ENCODE data around the gene TTBK1.

Gene TTBK1

DNA sequence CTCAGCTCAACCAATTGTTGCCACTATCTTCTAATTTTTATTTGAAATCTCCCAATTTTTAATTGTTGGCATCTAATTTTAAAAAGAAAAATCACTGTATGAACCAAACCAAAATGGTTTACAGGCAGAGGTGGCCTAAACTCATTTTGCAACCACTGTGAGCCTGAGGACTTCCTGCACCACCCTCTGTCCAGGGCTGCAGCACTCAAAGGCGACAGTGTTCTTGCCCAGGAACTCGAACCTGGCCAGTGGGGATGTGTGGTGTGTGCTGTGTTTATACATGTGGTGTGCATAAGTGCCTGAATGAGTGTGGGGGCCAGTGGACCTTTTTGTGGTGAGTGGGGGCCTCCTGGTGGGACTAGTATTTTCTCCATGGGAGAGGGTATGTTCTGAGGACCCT is 30.4 kb downstream of the TTBK1 start:
- DNase-seq (ENCODE audit: low read depth) = no peak

- no peak for DNase-seq (ENCODE audit: low read depth)
Measured at GRCh38 chr6:43274127-43274915, 31.0 kb downstream of the TTBK1 start.

DNA sequence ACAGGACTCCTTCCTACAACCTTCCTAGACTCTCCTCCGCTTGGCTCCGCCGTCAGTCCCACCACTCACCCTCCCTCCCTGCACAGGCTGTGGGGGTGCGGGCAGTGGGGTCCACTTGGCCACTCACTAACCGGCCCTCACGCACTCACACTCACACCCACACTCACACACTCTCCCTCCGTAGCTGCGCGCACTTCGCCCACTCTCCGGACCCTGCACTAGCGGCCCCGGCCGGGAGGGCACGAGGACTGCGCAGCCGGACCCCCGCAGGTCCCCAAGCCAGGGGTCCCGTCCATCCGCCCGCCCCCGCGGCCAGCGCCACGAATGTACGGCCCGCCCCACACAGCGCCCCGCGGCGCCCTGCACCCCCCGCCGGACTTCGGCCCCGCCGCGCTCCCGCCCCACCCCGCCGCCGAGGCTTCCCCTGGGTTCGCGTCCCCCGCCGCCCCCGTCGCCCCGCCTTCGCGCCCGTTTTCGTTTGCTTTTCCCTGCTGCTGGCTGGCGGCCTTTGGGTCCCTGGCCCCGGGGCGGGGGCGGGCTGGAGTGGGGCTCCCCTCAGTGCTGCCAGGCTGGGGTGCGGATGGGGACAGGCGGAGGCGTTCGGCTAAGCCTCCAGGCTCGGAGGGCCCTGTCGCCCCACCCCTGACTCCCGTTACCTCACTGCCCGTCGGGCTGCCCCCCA is 31.8 kb downstream of the TTBK1 start:
- no peak for DNase-seq (ENCODE audit: low read depth)

GRCh38 chr6:43275801-43276576 is 32.7 kb downstream of the TTBK1 start:
- DNase-seq (ENCODE audit: low read depth) = peak; percentile 6

GRCh38 chr6:43276577-43277305 is 33.5 kb downstream of the TTBK1 start:
- no peak for DNase-seq (ENCODE audit: low read depth)

DNA sequence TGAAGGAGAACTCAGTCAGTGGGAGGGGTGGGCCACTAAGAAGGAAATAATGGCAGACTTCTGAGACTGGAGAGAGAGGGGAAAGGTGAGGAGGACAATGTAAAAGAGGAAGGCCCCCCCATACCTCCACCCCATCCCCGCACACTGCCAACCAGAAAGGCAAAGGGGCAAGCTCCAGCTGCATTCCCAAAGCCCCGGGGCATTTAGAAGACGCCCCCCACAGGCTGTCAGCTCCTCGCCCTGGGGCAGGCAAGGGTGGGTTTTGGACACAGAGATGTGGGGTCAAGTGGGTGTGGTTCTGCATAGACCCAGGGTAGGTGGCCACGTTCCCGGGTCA is 34.0 kb downstream of the TTBK1 start:
- DNase-seq (ENCODE audit: low read depth) = no peak

DNA sequence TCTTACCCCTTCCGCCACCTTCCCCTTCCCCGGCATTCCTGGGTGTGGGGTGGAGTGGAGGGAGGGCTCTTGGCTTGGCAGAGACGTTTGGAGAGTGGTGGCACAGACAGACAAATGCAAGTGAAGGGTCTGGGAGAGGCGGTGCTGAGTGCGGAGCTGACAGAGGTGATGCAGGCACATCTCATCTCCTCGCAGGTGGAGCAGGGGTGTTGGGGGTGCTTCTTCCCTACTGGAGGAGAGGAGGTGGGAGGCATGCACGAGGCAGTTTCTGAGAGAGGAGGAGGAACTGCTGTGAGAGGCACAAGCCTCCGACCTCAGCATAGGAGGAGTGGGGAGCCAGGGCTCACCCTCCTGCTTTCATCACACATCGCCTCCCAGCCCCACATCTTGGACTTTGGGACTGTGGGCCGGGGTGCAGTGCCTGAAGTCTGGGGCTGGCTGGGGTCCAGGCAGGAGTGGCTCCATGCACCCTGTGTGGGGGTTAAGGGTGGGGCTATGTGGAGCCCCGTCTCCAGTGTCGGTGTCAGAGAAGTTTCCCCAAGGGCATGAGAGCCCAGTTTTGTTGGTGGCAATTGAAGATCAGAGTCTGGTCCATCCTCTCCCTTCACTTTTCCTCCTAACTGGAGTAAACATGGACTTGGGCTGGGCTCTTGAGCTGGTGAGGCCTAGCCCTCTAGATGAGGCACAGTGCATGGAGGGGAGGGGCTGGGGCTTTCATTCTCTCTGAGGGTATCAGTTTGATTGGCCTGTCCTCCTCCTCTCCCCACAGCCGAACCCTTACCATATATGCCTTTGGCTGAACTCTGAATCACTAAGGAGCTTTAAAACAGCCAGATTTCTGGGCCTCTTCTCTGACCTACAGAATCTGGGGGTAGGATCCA is 34.6 kb downstream of the TTBK1 start:
- DNase-seq (ENCODE audit: low read depth) = no peak

GRCh38 chr6:43278524-43279078 is 35.3 kb downstream of the TTBK1 start:
- peak; percentile 11 for DNase-seq (ENCODE audit: low read depth)

- DNase-seq (ENCODE audit: low read depth) = no peak
Measured at GRCh38 chr6:43280234-43280633, 37.0 kb downstream of the TTBK1 start.

DNA sequence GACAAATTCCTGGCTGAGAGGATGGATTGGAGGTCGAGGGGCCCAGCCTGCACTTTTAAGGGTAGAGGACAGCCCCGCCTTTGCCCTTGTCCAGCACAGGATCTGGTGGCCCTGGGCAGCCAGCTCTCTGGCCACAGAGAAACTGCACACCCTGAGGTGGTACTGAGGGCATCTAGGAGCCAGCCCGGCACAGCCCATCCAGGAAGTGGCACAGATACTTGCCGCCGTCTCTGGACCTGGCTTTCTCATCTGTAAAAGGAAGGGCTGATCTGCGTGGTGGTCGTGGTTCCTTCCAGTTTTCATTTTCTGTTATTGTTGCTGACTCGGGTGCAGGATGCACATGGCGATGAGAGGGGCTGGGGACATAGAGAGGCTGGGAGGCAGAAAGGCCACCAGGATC is 38.8 kb downstream of the TTBK1 start:
- no peak for DNase-seq (ENCODE audit: low read depth)

DNA sequence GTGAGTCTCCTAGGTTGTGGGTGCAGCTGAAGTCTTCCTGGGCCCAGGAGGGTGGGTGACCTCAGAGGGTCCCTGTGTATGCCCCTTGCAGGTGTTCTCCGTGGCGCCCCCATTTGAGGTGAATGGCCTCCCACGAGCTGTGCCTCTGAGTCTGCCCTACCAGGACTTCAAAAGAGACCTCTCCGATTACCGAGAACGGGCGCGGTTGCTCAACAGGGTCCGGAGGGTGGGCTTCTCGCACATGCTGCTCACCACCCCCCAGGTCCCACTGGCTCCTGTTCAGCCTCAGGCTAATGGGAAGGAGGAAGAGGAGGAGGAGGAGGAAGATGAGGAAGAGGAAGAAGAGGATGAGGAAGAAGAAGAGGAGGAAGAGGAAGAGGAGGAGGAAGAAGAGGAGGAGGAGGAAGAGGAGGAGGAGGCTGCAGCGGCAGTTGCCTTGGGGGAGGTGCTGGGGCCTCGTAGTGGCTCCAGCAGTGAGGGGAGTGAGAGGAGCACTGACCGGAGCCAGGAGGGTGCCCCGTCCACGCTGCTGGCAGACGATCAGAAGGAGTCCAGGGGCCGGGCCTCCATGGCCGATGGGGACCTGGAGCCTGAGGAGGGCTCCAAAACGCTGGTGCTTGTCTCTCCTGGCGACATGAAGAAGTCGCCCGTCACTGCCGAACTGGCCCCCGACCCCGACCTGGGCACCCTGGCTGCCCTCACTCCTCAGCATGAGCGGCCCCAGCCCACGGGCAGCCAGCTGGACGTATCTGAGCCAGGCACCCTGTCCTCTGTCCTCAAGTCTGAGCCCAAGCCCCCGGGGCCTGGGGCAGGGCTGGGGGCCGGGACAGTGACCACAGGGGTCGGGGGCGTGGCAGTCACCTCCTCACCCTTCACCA is 39.6 kb downstream of the TTBK1 start:
- DNase-seq (ENCODE audit: low read depth) = no peak

DNA sequence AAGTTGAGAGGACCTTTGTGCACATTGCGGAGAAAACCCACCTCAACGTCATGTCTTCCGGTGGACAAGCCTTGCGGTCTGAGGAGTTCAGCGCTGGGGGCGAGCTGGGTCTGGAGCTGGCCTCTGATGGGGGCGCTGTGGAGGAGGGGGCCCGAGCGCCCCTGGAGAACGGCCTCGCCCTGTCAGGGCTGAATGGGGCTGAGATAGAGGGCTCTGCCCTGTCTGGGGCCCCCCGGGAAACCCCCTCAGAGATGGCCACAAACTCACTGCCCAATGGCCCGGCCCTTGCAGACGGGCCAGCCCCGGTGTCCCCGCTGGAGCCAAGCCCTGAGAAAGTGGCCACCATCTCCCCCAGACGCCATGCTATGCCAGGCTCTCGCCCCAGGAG is 40.2 kb downstream of the TTBK1 start:
- DNase-seq (ENCODE audit: low read depth) = no peak

DNA sequence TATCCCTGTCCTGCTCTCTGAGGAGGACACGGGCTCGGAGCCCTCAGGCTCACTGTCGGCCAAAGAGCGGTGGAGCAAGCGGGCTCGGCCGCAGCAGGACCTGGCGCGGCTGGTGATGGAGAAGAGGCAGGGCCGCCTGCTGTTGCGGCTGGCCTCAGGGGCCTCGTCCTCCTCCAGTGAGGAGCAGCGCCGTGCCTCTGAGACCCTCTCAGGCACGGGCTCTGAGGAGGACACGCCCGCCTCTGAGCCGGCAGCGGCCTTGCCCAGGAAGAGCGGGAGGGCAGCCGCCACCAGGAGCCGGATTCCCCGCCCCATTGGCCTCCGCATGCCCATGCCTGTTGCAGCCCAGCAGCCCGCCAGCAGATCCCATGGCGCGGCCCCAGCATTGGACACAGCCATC is 40.6 kb downstream of the TTBK1 start:
- no peak for DNase-seq (ENCODE audit: low read depth)

DNA sequence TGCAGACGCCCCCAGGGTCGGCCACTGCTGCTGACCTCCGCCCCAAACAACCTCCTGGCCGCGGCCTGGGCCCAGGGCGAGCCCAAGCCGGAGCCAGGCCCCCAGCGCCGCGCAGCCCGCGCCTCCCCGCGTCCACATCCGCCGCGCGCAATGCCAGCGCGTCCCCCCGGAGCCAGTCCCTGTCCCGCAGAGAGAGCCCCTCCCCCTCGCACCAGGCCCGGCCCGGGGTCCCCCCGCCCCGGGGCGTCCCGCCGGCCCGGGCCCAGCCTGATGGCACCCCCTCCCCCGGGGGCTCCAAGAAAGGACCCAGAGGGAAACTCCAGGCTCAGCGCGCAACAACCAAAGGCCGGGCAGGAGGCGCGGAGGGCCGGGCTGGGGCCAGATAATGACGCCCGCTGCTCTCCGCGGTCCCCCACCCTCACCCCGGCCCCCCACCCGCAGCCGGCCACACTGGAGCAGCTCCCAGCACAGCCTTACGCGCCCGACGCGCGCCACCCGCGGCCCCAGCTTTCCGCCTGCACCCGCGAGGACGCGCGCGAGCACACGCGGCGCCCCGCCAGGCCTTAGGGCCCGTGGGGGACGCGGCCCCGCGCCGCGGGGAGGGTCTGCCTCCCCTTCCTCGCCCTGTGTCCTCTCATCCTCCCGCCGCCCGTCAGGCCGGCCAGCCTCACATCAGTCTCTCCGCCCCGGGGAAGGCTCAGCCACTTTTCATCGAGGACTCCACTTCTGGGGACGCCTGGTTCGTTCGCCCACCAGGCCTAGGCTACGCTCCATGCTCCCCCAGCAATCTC is 41.9 kb downstream of the TTBK1 start:
- no peak for DNase-seq (ENCODE audit: low read depth)

GRCh38 chr6:43285832-43286231 is 42.6 kb downstream of the TTBK1 start:
- DNase-seq (ENCODE audit: low read depth) = no peak

GRCh38 chr6:43286456-43286979 is 43.2 kb downstream of the TTBK1 start:
- DNase-seq (ENCODE audit: low read depth) = no peak

DNA sequence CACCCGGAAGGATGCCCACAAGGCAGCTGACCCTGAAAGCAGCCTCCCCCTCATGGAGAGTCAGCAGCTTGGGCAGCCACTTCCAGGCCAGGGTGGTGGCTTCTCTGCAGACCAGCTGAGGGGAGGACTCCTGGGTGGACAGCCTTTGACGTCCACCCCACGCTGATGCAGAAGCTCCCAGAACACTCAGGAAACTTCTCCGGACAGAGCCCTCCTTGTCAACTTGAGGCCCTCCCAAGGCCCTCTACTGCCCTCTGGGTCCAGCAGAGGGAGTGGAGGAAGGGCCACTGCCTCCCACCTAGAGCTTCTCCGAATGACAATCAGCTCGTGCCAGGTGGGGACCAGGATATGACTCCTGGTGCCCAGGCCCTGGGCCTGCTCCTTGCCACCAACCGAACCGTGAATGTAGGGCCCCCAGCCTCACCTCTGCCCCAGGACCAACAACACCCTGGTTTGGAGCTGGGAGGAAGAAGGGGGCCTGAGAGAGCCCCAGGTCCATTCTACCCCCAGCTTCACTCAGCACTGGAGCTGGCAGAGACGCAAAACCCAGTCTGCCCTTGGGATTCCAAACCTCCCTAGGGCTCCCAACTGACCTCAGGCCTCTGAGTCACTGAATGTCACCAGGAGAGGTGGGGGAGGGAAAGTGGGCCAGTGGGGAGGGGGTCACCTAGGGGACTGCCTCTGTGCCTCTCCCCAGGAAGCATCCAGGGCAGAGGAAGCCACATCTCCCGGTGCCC is 43.9 kb downstream of the TTBK1 start:
- DNase-seq (ENCODE audit: low read depth) = no peak

All from amniotic epithelial cell (primary cell).